EH (cell line): Measurements from ENCODE around the gene CTDNEP1.

Source experiments
- DNase-seq: peaks from one replicate; pipeline ENCODE4 v3.0.0-alpha.2; 2015; ENCODE audit warnings: low read depth

CTDNEP1 gene

GRCh38 chr17:7215136-7215638 lies 36.3 kb downstream of the CTDNEP1 start:
- DNase-seq, result no peak

- DNase-seq, result peak; percentile 97
Observed at GRCh38 chr17:7214300-7215135, 37.0 kb downstream of the CTDNEP1 start.

GRCh38 chr17:7213895-7214299 lies 37.6 kb downstream of the CTDNEP1 start:
- DNase-seq, result peak; percentile 68

GRCh38 chr17:7211491-7212273 lies 39.9 kb downstream of the CTDNEP1 start:
- DNase-seq, result no peak

GRCh38 chr17:7208754-7209460 lies 42.6 kb downstream of the CTDNEP1 start:
- DNase-seq, result no peak

GRCh38 chr17:7208027-7208571 lies 43.4 kb downstream of the CTDNEP1 start:
- DNase-seq, result no peak

GRCh38 chr17:7207120-7208001 lies 44.2 kb downstream of the CTDNEP1 start:
- DNase-seq, result no peak

- no peak for DNase-seq
Observed at GRCh38 chr17:7205561-7205960, 46.0 kb downstream of the CTDNEP1 start.

GRCh38 chr17:7204828-7205461 lies 46.6 kb downstream of the CTDNEP1 start:
- DNase-seq, result peak; percentile 81

- DNase-seq, result no peak
Observed at GRCh38 chr17:7204336-7204735, 47.2 kb downstream of the CTDNEP1 start.

GRCh38 chr17:7203391-7203790 lies 48.1 kb downstream of the CTDNEP1 start:
- DNase-seq, result no peak

- DNase-seq, result no peak
Observed at GRCh38 chr17:7196651-7197401, 54.7 kb downstream of the CTDNEP1 start.

GRCh38 chr17:7195971-7196370 lies 55.6 kb downstream of the CTDNEP1 start:
- DNase-seq, result no peak
